H1 (cell line): ENCODE results near the gene RBM6. TPM values are rescaled to one million over a fixed set of nuclear protein-coding genes. Genes with fewer than 3 reads are reported as not detected.

Experiments used
- CTCF ChIA-PET: fragments of 300-600 bp; sonication (Branson Sonifier 250); formaldehyde crosslinking; loops from one replicate; lab custom pipeline; 2021; ENCODE audit not compliant: partially characterized antibody; lab: Charles Lee
- POLR2A ChIA-PET: fragments of 300-600 bp; sonication (Branson Sonifier 250); formaldehyde crosslinking; loops from one replicate; lab custom pipeline; 2021; ENCODE audit warnings: inconsistent platforms; ENCODE audit not compliant: partially characterized antibody; lab: Charles Lee
- DNase-seq, 2 experiments: peaks; one replicate each; pipeline versions ENCODE4 v3.0.0 to v3.0.0-alpha.2; 2010 to 2022; ENCODE audit warnings: low spot score in 2 of 2, low read depth in 1 of 2, mixed read lengths in 1 of 2
- FAIRE-seq: peaks from 2 replicates; lab custom pipeline; 2011; peaks lifted over from hg19 to GRCh38; lab: Jason Lieb, UNC
- H2AFZ ChIP-seq: 2 replicates; pipeline ENCODE4 v1.8.1; 2012; ENCODE audit warnings: low read length, inconsistent platforms
- H2AK5ac ChIP-seq: 2 replicates; pipeline ENCODE4 v1.6.1; 2013; ENCODE audit warnings: low read depth, low read length
- H2BK120ac ChIP-seq: replicated peaks from 2 replicates; pipeline ENCODE3; 2013; ENCODE audit warnings: low read depth, low read length, inconsistent platforms
- H2BK12ac ChIP-seq: 2 replicates; pipeline ENCODE4 v1.6.1; 2013; ENCODE audit warnings: low read depth, low read length
- H2BK15ac ChIP-seq: 2 replicates; pipeline ENCODE4 v1.6.1; 2013; ENCODE audit warnings: low read length
- H2BK20ac ChIP-seq: 2 replicates; pipeline ENCODE4 v1.6.1; 2013; ENCODE audit warnings: low read length
- H2BK5ac ChIP-seq: 2 replicates; pipeline ENCODE4 v1.6.1; 2013; ENCODE audit warnings: low read depth, low read length
- H3K14ac ChIP-seq: 2 replicates; pipeline ENCODE4 v1.6.1; 2013; ENCODE audit warnings: inconsistent platforms; ENCODE audit not compliant: insufficient read length
- H3K18ac ChIP-seq: 2 replicates; pipeline ENCODE4 v1.6.1; 2013; ENCODE audit warnings: low read length; ENCODE audit errors: extremely low read depth
- H3K23ac ChIP-seq: 2 replicates; pipeline ENCODE4 v1.6.1; 2013; ENCODE audit warnings: inconsistent platforms; ENCODE audit not compliant: insufficient read length
- H3K23me2 ChIP-seq: 2 replicates; pipeline ENCODE4 v1.6.1; 2013; ENCODE audit warnings: low read depth, low read length
- H3K27ac ChIP-seq: 2 replicates; pipeline ENCODE4 v1.6.1; 2011; ENCODE audit warnings: low read depth, low read length, inconsistent platforms
- H3K27me3 ChIP-seq, 4 experiments: replicated peaks in 1 of 4; 1 replicate in 1 of 4; 2 replicates in 3 of 4; pipeline versions ENCODE4 v1.6.1 to v1.8.1; 2011 to 2013; ENCODE audit warnings: low read length in 3 of 4, mild to moderate bottlenecking in 3 of 4, inconsistent platforms in 2 of 4, mixed read lengths in 2 of 4, moderate library complexity in 1 of 4; ENCODE audit not compliant: control insufficient read depth in 3 of 4, insufficient read depth in 3 of 4; ENCODE audit errors: extremely low read depth in 1 of 4
- H3K36me3 ChIP-seq, 4 experiments: 2 replicates each; pipeline versions ENCODE4 v1.6.1 to v1.8.1; 2011 to 2013; ENCODE audit warnings: mild to moderate bottlenecking in 4 of 4, low read length in 3 of 4, moderate library complexity in 2 of 4, control low read depth in 1 of 4, inconsistent platforms in 1 of 4; ENCODE audit not compliant: insufficient read depth in 4 of 4, control insufficient read depth in 2 of 4
- H3K4ac ChIP-seq: replicated peaks from 2 replicates; pipeline ENCODE3; 2013; ENCODE audit warnings: low read length, low read depth, mixed read lengths, inconsistent platforms; ENCODE audit not compliant: insufficient read length
- H3K4me1 ChIP-seq, 4 experiments: replicated peaks in 1 of 4; 1 replicate in 1 of 4; 2 replicates in 3 of 4; pipeline versions ENCODE4 v1.6.1 to v1.8.1; 2011 to 2013; ENCODE audit warnings: low read length in 3 of 4, inconsistent platforms in 2 of 4, mixed read lengths in 1 of 4; ENCODE audit not compliant: insufficient read depth in 4 of 4, control insufficient read depth in 3 of 4
- H3K4me2 ChIP-seq, 2 experiments: 2 replicates each; pipeline versions ENCODE4 v1.6.1 to v1.8.1; 2011 to 2013; ENCODE audit warnings: low read depth in 2 of 2, low read length in 2 of 2, control low read depth in 1 of 2, inconsistent platforms in 1 of 2, mild to moderate bottlenecking in 1 of 2; ENCODE audit not compliant: insufficient read depth in 1 of 2
- H3K4me3 ChIP-seq, 4 experiments: fragments of 200-600, 300-600 bp in 1 of 4; sonication (generic), shearing (Covaris generic), sonication (Bioruptor Twin) in 1 of 4; 2 replicates each; pipeline versions ENCODE4 v1.5.1 to v1.8.1; 2011 to 2016; ENCODE audit warnings: low read length in 4 of 4, low read depth in 3 of 4, control low read depth in 2 of 4, inconsistent platforms in 2 of 4, mild to moderate bottlenecking in 2 of 4, mixed read lengths in 1 of 4, moderate library complexity in 1 of 4; ENCODE audit not compliant: insufficient read depth in 2 of 4; ENCODE audit errors: extremely low read depth in 1 of 4
- H3K56ac ChIP-seq: replicated peaks from 2 replicates; pipeline ENCODE3; 2013; ENCODE audit warnings: low read depth, mild to moderate bottlenecking, mixed read lengths, low read length, inconsistent platforms; ENCODE audit not compliant: insufficient read length
- H3K79me1 ChIP-seq: 2 replicates; pipeline ENCODE4 v1.6.1; 2013; ENCODE audit warnings: low read depth, low read length, control low read depth
- H3K79me2 ChIP-seq, 2 experiments: 2 replicates each; pipeline versions ENCODE4 v1.6.1 to v1.8.1; 2012 to 2013; ENCODE audit warnings: low read length in 2 of 2, mild to moderate bottlenecking in 2 of 2, inconsistent platforms in 1 of 2; ENCODE audit not compliant: insufficient read depth in 2 of 2, control insufficient read depth in 1 of 2
- H3K9ac ChIP-seq, 4 experiments: replicated peaks in 1 of 4; 1 replicate in 1 of 4; 2 replicates in 3 of 4; pipeline versions ENCODE4 v1.6.1 to v1.8.1; 2011 to 2013; ENCODE audit warnings: low read depth in 3 of 4, low read length in 3 of 4, control low read depth in 2 of 4, mild to moderate bottlenecking in 2 of 4, moderate library complexity in 2 of 4, inconsistent platforms in 1 of 4; ENCODE audit errors: extremely low read depth in 1 of 4
- H3K9me3 ChIP-seq, 2 experiments: 2 replicates each; pipeline versions ENCODE4 v1.6.1 to v1.8.1; 2012 to 2013; ENCODE audit warnings: mild to moderate bottlenecking in 2 of 2, moderate library complexity in 2 of 2, control low read depth in 1 of 2, inconsistent platforms in 1 of 2, low read depth in 1 of 2, low read length in 1 of 2, mixed read lengths in 1 of 2; ENCODE audit not compliant: insufficient read depth in 2 of 2
- H4K20me1 ChIP-seq, 2 experiments: replicated peaks in 1 of 2; 2 replicates each; pipeline versions ENCODE3 to v1.8.1; 2011 to 2013; ENCODE audit warnings: inconsistent platforms in 2 of 2, low read length in 2 of 2, mild to moderate bottlenecking in 1 of 2; ENCODE audit not compliant: insufficient read depth in 2 of 2, control insufficient read depth in 1 of 2
- H4K5ac ChIP-seq: 2 replicates; pipeline ENCODE4 v1.6.1; 2013; ENCODE audit warnings: low read length, low read depth, mixed read lengths, inconsistent platforms; ENCODE audit not compliant: insufficient read length
- H4K8ac ChIP-seq: 2 replicates; pipeline ENCODE4 v1.8.0; 2013; ENCODE audit warnings: mild to moderate bottlenecking, moderate library complexity, low read length, inconsistent platforms; ENCODE audit not compliant: insufficient read depth; ENCODE audit errors: extremely low read depth
- H4K91ac ChIP-seq: replicated peaks from 2 replicates; pipeline ENCODE3; 2013; ENCODE audit warnings: low read length, mixed read lengths, inconsistent platforms; ENCODE audit not compliant: insufficient read length
- ASH2L ChIP-seq: fragments of 200-600, 300-600 bp; sonication (generic); IDR thresholded peaks from one replicate; pipeline ENCODE4 v1.7.1; 2017; ENCODE audit warnings: low read length
- BCL11A ChIP-seq, 2 experiments: IDR thresholded peaks; one replicate each; pipeline ENCODE4 v1.6.1; 2011; ENCODE audit warnings: low read depth in 2 of 2, low read length in 2 of 2, mild to moderate bottlenecking in 2 of 2
- CBX8 ChIP-seq: fragments of 300-800, 300-1000 bp; sonication (generic); IDR thresholded peaks from 2 replicates; pipeline ENCODE4 v1.7.1; 2016; ENCODE audit warnings: low read depth, low read length, borderline replicate concordance
- EZH2 ChIP-seq: fragments of 200-600 bp; sonication (generic); IDR thresholded peaks from 2 replicates; pipeline ENCODE4 v1.7.1; 2012; ENCODE audit warnings: low read depth, mild to moderate bottlenecking, moderate library complexity, low read length, inconsistent platforms; ENCODE audit not compliant: severe bottlenecking
- FOSL1 ChIP-seq: IDR thresholded peaks from 2 replicates; pipeline ENCODE4 v1.6.1; 2011; ENCODE audit warnings: mild to moderate bottlenecking, low read depth, low read length, moderate library complexity; ENCODE audit not compliant: insufficient read depth
- NANOG ChIP-seq: IDR thresholded peaks from 2 replicates; pipeline ENCODE4 v1.6.1; 2011; ENCODE audit warnings: low read length, low read depth, mild to moderate bottlenecking, inconsistent platforms; ENCODE audit not compliant: insufficient read depth, poor library complexity, severe bottlenecking
- POLR2AphosphoS5 ChIP-seq: IDR thresholded peaks from 2 replicates; pipeline ENCODE4 v1.6.1; 2011; ENCODE audit warnings: low read depth, low read length
- RXRA ChIP-seq: IDR thresholded peaks from 2 replicates; pipeline ENCODE4 v1.6.1; 2011; ENCODE audit warnings: low read depth, mild to moderate bottlenecking, low read length, moderate library complexity; ENCODE audit not compliant: insufficient read depth
- TBP ChIP-seq: IDR thresholded peaks from 2 replicates; pipeline ENCODE4 v1.6.1; 2011; ENCODE audit warnings: low read depth, low read length, improper control_type of control experiment
- WGBS, 2 experiments: shearing (Covaris generic) in 1 of 2; methylation state at CpG; one replicate each; pipeline versions ENCODE4 v1.1.6 to v1.1.7; 2013 to 2015; ENCODE audit warnings: low lambda C conversion rate in 2 of 2, mixed read lengths in 2 of 2, inconsistent platforms in 1 of 2, low coverage in 1 of 2, missing lambda C conversion rate in 1 of 2; ENCODE audit not compliant: insufficient replicate concordance in 2 of 2, insufficient coverage in 1 of 2, insufficient read length in 1 of 2; ENCODE audit errors: extremely low coverage in 1 of 2, missing lambda C conversion rate in 1 of 2; 5-methylcytosine and 5-hydroxymethylcytosine counted together
- polyA plus RNA-seq, 7 experiments: library from polyadenylated mRNA; depleted of rRNA in 3 of 7; stranded (reverse) in 5 of 7; unstranded in 2 of 7; fragments of >200 nt in 5 of 7; fragments of 200-250 nt in 2 of 7; gene quantifications; 1 replicate in 5 of 7; 2 replicates in 1 of 7; 4 replicates in 1 of 7; pipeline versions ENCODE4 v1.2.1 to v1.2.3, GENCODE V29; 2011 to 2013; ENCODE audit warnings: missing spikeins in 2 of 7, mixed read lengths in 2 of 7
- total RNA-seq: library from RNA; stranded (reverse); fragmentation: NEBNext Ultra II Directional; extraction: Animal tissue kit (Norgen Biotek cat#: 25700); gene quantifications from 2 replicates; pipeline ENCODE4 v1.2.1, GENCODE V29; 2021
- TF ChIP-seq, protein P1 (sequence below): IDR thresholded peaks from 2 replicates; pipeline ENCODE4 v1.6.1; 2012; ENCODE audit warnings: low read length, inconsistent platforms
- TF ChIP-seq, protein P2 (sequence below): IDR thresholded peaks from 2 replicates; pipeline ENCODE4 v1.6.1; 2012; ENCODE audit warnings: inconsistent platforms

Gene RBM6
- total and polyA plus RNA-seq, 2 of the 8 experiments (the other 6 are each of a cell fraction or from before 2014, with no cell fraction given), result 30.6 to 80.1 TPM

DNA sequence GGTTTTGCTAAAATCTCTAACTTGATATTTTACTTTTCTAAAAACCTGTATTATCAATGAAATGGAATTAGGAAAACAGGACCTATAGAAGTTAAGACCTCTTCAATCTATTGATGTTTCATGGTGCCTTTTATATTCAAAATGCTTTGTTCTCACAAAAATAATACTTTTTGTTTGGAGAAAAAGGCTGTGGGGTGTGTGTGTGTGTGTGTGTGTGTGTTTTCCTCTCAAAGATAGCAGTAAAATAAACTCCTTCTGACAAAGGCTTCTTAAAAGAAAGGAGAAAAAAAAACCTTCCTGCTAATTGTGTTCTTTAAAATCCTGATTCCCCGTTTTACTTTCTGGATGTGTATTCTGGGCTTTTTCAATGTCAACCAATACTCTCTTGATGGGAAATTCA lies 54.5 kb downstream of the RBM6 start:
- no peaks in the 10 kb centered on the region for H3K27me3 ChIP-seq
- no peak for FAIRE-seq
- no peak overlapping the region for H2AFZ ChIP-seq
- peaks cover 0 to 2% (median 0%) of the 10 kb centered on the region in 4 experiments; a peak in 1 of 8 replicates for H3K36me3 ChIP-seq
- no peaks in the 10 kb centered on the region for H3K23me2 ChIP-seq
- H3K4me2 ChIP-seq, result no peak overlapping the region
- H3K27ac ChIP-seq, result no peak overlapping the region
- H3K23ac ChIP-seq, result no peak overlapping the region
- no peaks in the 10 kb centered on the region for H3K9me3 ChIP-seq
- H2BK5ac ChIP-seq, result no peak overlapping the region
- no peak overlapping the region for H4K91ac ChIP-seq
- no peak overlapping the region for H3K56ac ChIP-seq
- peaks cover 0 to 4% (median 2%) of the 10 kb centered on the region in 4 experiments; a peak in 3 of 7 replicates for H3K4me1 ChIP-seq
- H4K20me1 ChIP-seq, result peaks cover 0 to 4% of the 10 kb centered on the region in 2 experiments
- H3K79me1 ChIP-seq, result no peaks in the 10 kb centered on the region
- no peak overlapping the region for H4K8ac ChIP-seq
- H2BK120ac ChIP-seq, result no peak overlapping the region
- H3K4ac ChIP-seq, result no peak overlapping the region
- no peak overlapping the region for H2BK20ac ChIP-seq
- ChIA-PET CTCF (interaction anchor here (0.6 kb wide), 1 partner anchor 1095 kb away, joined by 3 read pairs; no protein-coding TSS in a partner anchor), POLR2A (interaction anchor here (0.7 kb wide), 1 partner anchor 89 kb away, joined by 3 read pairs; no protein-coding TSS in a partner anchor)
- H4K5ac ChIP-seq, result no peak overlapping the region
- TF ChIP-seq EZH2 (no peak), NANOG (no peak), POLR2AphosphoS5 (no peak), BCL11A (IDR thresholded peaks at IDR 0.05; ENCODE audit: low read depth in 2 of 2, low read length in 2 of 2) (no peak), TBP (no peak), FOSL1 (no peak), CBX8 (no peak), RXRA (no peak), ASH2L (no peak)
- TF ChIP-seq, protein P1, sequence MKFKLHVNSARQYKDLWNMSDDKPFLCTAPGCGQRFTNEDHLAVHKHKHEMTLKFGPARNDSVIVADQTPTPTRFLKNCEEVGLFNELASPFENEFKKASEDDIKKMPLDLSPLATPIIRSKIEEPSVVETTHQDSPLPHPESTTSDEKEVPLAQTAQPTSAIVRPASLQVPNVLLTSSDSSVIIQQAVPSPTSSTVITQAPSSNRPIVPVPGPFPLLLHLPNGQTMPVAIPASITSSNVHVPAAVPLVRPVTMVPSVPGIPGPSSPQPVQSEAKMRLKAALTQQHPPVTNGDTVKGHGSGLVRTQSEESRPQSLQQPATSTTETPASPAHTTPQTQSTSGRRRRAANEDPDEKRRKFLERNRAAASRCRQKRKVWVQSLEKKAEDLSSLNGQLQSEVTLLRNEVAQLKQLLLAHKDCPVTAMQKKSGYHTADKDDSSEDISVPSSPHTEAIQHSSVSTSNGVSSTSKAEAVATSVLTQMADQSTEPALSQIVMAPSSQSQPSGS, result no peak
- TF ChIP-seq, protein P2, sequence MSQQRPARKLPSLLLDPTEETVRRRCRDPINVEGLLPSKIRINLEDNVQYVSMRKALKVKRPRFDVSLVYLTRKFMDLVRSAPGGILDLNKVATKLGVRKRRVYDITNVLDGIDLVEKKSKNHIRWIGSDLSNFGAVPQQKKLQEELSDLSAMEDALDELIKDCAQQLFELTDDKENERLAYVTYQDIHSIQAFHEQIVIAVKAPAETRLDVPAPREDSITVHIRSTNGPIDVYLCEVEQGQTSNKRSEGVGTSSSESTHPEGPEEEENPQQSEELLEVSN, result no peak
- H2BK12ac ChIP-seq, result no peak overlapping the region
- peaks cover 0 to 16% of the 10 kb centered on the region in 2 experiments; a peak in 2 of 4 replicates for H3K79me2 ChIP-seq
- WGBS, 2 experiments, result 77% methylated on average over 1 of the region's 1 CpG; no CpG with 5 or more reads in 1 of the 2 experiments
- no peak overlapping the region for H3K9ac ChIP-seq
- no peak overlapping the region for H3K4me3 ChIP-seq
- no peak for DNase-seq
- no peak overlapping the region for H3K14ac ChIP-seq
- H2BK15ac ChIP-seq, result no peak overlapping the region
- no peak overlapping the region for H2AK5ac ChIP-seq
- H3K18ac ChIP-seq, result no peak overlapping the region
